ENCODE results near the gene LACRT. TPM values are rescaled to one million over a fixed set of nuclear protein-coding genes. Genes with fewer than 3 reads are reported as not detected.

LACRT gene
- total RNA-seq, 1 experiment from 2014 or later: not detected

DNA sequence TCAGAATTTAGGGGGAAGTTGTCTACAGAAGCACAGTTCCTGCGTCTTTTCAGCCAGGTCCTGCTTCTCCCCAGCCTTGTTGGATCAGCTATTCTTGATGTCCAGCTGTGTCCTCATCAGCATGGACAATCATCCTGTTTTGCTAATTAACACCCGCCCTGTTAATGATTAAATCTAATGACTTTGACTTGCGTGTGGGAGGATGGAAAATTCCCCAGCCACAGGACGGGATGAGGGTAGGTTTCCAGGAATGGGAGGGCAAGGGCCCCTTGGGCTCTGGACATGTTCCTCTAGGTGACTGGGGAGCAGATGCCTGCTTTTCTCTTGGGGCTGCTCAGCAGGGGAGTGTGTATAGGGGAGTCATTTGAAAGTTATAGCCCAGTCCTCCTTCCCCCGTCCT lies 41.0 kb downstream of the LACRT start:
- CTCF ChIA-PET: interaction anchor here (1.2 kb wide), 1 partner anchor 8 kb away, joined by 6 read pairs; no protein-coding TSS in a partner anchor
- peaks cover 80% of the 10 kb centered on the region for H3K27me3 Mint-ChIP-seq (ENCODE audit: unreplicated experiment)
- H3K36me3 Mint-ChIP-seq (ENCODE audit: insufficient read depth, unreplicated experiment): no peaks in the 10 kb centered on the region
- no TSS peak for BruUV-seq (replicated peaks)
- TF ChIP-seq, protein P1, sequence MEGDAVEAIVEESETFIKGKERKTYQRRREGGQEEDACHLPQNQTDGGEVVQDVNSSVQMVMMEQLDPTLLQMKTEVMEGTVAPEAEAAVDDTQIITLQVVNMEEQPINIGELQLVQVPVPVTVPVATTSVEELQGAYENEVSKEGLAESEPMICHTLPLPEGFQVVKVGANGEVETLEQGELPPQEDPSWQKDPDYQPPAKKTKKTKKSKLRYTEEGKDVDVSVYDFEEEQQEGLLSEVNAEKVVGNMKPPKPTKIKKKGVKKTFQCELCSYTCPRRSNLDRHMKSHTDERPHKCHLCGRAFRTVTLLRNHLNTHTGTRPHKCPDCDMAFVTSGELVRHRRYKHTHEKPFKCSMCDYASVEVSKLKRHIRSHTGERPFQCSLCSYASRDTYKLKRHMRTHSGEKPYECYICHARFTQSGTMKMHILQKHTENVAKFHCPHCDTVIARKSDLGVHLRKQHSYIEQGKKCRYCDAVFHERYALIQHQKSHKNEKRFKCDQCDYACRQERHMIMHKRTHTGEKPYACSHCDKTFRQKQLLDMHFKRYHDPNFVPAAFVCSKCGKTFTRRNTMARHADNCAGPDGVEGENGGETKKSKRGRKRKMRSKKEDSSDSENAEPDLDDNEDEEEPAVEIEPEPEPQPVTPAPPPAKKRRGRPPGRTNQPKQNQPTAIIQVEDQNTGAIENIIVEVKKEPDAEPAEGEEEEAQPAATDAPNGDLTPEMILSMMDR (IDR thresholded peaks at IDR 0.05; ENCODE audit: unreplicated experiment): no peak
- DNase-seq: no peak
- peaks cover 6% of the 10 kb centered on the region for H3K4me1 Mint-ChIP-seq (ENCODE audit: low read depth, unreplicated experiment)
- H3K27ac Mint-ChIP-seq (ENCODE audit: unreplicated experiment): no peak overlapping the region
- no peak overlapping the region for H3K4me3 Mint-ChIP-seq (ENCODE audit: low read depth, unreplicated experiment)
- H3K9me3 Mint-ChIP-seq (ENCODE audit: low read depth, unreplicated experiment): no peaks in the 10 kb centered on the region
- intact Hi-C loops (cut with micrococcal nuclease; ENCODE audit: unreplicated experiment): no loop called here

DNA sequence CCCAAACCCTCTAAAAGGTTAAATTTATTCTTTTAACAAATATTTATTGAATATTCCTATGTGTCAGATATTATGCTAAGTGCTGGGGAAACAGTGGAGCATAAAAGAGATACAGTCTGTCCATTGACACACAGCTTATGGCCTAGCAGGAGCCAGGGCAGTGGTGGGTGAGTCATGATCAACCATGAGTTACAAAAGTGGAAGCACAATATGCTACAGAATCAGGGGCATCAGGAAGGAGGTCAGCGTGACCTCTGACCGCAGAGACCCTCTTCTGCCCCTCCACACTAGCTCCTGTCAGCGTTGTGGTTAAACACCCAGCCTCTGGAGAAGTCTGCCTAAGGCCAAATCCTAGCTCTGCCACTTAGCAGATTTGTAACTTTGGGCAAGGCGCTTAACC lies 41.6 kb downstream of the LACRT start:
- H3K36me3 Mint-ChIP-seq (ENCODE audit: insufficient read depth, unreplicated experiment): no peaks in the 10 kb centered on the region
- no peak for DNase-seq
- H3K27me3 Mint-ChIP-seq (ENCODE audit: unreplicated experiment): peaks cover 80% of the 10 kb centered on the region
- H3K4me3 Mint-ChIP-seq (ENCODE audit: low read depth, unreplicated experiment): no peak overlapping the region
- no peak overlapping the region for H3K27ac Mint-ChIP-seq (ENCODE audit: unreplicated experiment)
- BruUV-seq (replicated peaks): no TSS peak
- H3K9me3 Mint-ChIP-seq (ENCODE audit: low read depth, unreplicated experiment): no peaks in the 10 kb centered on the region
- CTCF ChIA-PET: interaction anchor here (0.6 to 1.2 kb wide), 2 partner anchors 8 to 10 kb away, joined by 6 to 8 read pairs; no protein-coding TSS in a partner anchor
- H3K4me1 Mint-ChIP-seq (ENCODE audit: low read depth, unreplicated experiment): peaks cover 9% of the 10 kb centered on the region
- intact Hi-C loops (cut with micrococcal nuclease; ENCODE audit: unreplicated experiment): no loop called here
- TF ChIP-seq, protein P1 (IDR thresholded peaks at IDR 0.05; ENCODE audit: unreplicated experiment): no peak

DNA sequence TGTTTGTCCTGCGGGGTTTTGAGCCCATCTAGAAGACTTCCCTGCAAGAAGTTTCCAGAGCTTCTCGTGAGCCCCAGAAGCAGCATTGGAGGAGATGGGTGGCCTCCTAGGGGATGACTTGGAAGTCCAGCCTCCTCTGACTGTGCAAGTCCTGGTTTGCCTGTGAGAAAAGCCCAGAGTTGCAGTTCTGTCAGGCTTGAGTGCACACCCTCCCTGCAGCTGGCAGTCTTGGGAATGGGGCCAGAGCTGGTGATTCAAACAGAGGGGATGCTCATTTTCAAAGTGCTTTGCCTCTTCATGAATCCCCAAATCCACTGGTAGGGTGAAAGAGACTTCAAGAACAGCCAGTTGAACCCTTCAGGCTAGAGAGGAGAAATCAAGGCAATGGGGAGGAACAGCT lies 42.4 kb downstream of the LACRT start:
- H3K4me1 Mint-ChIP-seq (ENCODE audit: low read depth, unreplicated experiment): peaks cover 9% of the 10 kb centered on the region
- H3K27ac Mint-ChIP-seq (ENCODE audit: unreplicated experiment): no peak overlapping the region
- no peaks in the 10 kb centered on the region for H3K9me3 Mint-ChIP-seq (ENCODE audit: low read depth, unreplicated experiment)
- DNase-seq: no peak
- H3K36me3 Mint-ChIP-seq (ENCODE audit: insufficient read depth, unreplicated experiment): no peaks in the 10 kb centered on the region
- TF ChIP-seq, protein P1 (IDR thresholded peaks at IDR 0.05; ENCODE audit: unreplicated experiment): no peak
- peaks cover 80% of the 10 kb centered on the region for H3K27me3 Mint-ChIP-seq (ENCODE audit: unreplicated experiment)
- no peak overlapping the region for H3K4me3 Mint-ChIP-seq (ENCODE audit: low read depth, unreplicated experiment)
- intact Hi-C loops (cut with micrococcal nuclease; ENCODE audit: unreplicated experiment): no loop called here
- CTCF ChIA-PET: interaction anchor here (1.8 kb wide), 1 partner anchor 19 kb away, joined by 4 read pairs; no protein-coding TSS in a partner anchor
- no TSS peak for BruUV-seq (replicated peaks)

DNA sequence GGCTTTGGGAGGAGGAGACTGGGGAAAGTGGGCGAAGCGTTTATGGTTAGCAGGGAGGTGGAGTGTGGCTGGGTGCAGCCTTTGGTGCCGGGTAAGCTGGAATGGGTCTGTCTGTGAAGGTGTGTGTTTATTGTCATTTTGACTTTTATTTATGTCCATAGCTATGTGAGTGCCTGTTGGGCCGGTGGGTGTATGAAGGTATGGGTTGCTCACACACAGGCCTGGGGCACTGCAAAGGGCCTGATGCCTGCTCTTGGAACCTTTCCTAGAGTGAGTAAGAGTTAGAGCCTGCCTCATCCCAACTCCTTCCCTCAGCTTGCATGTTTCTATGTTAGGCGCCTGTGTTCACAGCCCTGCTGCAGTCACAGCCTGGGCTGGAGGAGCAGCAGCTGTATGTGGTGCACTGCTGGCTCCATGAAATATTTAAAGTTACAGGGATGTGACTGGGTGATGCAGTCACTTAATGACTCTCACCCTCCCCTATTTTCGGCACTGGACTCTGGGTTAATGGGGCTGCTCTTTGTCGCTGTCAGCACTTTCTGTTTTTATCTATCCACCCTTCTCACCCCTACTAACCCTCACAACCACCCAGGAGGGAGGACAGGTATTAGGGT lies 43.6 kb downstream of the LACRT start:
- H3K36me3 Mint-ChIP-seq (ENCODE audit: insufficient read depth, unreplicated experiment): no peaks in the 10 kb centered on the region
- no peak for DNase-seq
- intact Hi-C loops (cut with micrococcal nuclease; ENCODE audit: unreplicated experiment): no loop called here
- CTCF ChIA-PET: interaction anchor here (0.7 to 1.8 kb wide), 2 partner anchors 7 to 18 kb away, joined by 4 to 5 read pairs; no protein-coding TSS in a partner anchor
- H3K27me3 Mint-ChIP-seq (ENCODE audit: unreplicated experiment): peaks cover 80% of the 10 kb centered on the region
- TF ChIP-seq, protein P1 (IDR thresholded peaks at IDR 0.05; ENCODE audit: unreplicated experiment): no peak
- no TSS peak for BruUV-seq (replicated peaks)
- H3K27ac Mint-ChIP-seq (ENCODE audit: unreplicated experiment): no peak overlapping the region
- H3K4me3 Mint-ChIP-seq (ENCODE audit: low read depth, unreplicated experiment): no peak overlapping the region
- no peaks in the 10 kb centered on the region for H3K9me3 Mint-ChIP-seq (ENCODE audit: low read depth, unreplicated experiment)
- H3K4me1 Mint-ChIP-seq (ENCODE audit: low read depth, unreplicated experiment): peaks cover 9% of the 10 kb centered on the region
